Activated naive CD4-positive, alpha-beta T cell treated with anti-CD3 and anti-CD28 coated beads, Interleukin-2, amount 50 U/mL, for 72 hours (primary cell): ENCODE results near the gene CEP70. TPM values are rescaled to one million over a fixed set of nuclear protein-coding genes. Genes with fewer than 3 reads are reported as not detected.
"Not testable (repeated sequence)": the region's sequence is repeated elsewhere in the genome, so short reads cannot be mapped to it uniquely, and the experiment has no call there.

ENCODE experiments used
- ATAC-seq, 2 donors: fragments of 150-1000 bp; cut with Tn5 transposase; 2 replicates each; pipeline ENCODE4 v1.10.0; 2021; ENCODE audit warnings: mild to moderate bottlenecking in 2 of 2, moderate library complexity in 2 of 2
- DNase-seq, 2 donors: peaks; one replicate each; pipeline ENCODE4 v3.0.0; 2021 to 2022; ENCODE audit warnings: low spot score in 2 of 2
- H3K27ac Mint-ChIP-seq, 2 donors: one replicate each; pipeline ENCODE4 v1.8.0; 2022; ENCODE audit warnings: mild to moderate bottlenecking in 2 of 2, mixed read lengths in 2 of 2
- H3K36me3 Mint-ChIP-seq, 2 donors: one replicate each; pipeline ENCODE4 v1.8.0; 2022; ENCODE audit warnings: mixed read lengths in 2 of 2
- H3K9me3 Mint-ChIP-seq, 2 donors: one replicate each; pipeline ENCODE4 v1.8.0; 2022; ENCODE audit warnings: mixed read lengths in 2 of 2
- total RNA-seq, 2 donors: library from RNA; stranded (reverse); gene quantifications; one replicate each; pipeline ENCODE4 v1.2.3, GENCODE V29; 2022

Gene CEP70
- 10 to 100 TPM; 13.4 to 41.6 TPM for total RNA-seq

GRCh38 chr3:138594150-138594934, at the start of gene CEP70:
CEP70 (minus strand) TSS chr3:138594260; CDS start chr3:138572927, 21,333 bp downstream.
- peak within 1 kb of the TSS; percentile 93 to 94 for H3K27ac Mint-ChIP-seq
- H3K36me3 Mint-ChIP-seq: no peaks in the 10 kb centered on the region
- ATAC-seq (peak; percentile 92 to 94), DNase-seq (peak; percentile 85 to 93)
- peaks cover 0 to 3% of the 10 kb centered on the region in 2 donors for H3K9me3 Mint-ChIP-seq

DNA sequence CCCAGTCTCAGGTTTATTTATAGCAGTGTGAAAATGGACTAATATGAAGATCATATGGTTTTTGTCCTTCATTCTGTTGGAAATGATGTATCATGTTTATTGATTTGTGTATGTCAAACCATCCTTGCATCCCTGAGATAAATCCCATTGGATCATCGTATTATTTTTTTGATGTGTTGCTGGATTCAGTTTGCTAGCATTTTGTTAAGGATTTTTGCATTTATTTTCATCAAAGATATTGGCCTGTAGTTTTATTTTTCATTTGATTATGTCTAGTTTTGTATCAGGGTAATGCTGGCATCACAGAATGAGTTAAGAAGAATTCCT, 48.8 kb upstream of the CEP70 start:
- peaks cover 33 to 34% of the 10 kb centered on the region in 2 donors for H3K9me3 Mint-ChIP-seq
- peaks cover 23% of the 10 kb centered on the region in 2 donors for H3K36me3 Mint-ChIP-seq
- no peak overlapping the region for H3K27ac Mint-ChIP-seq
- DNase-seq (no peak), ATAC-seq (no peak)

GRCh38 chr3:138642226-138642926, 48.3 kb upstream of the CEP70 start:
- DNase-seq (no peak), ATAC-seq (no peak)
- H3K36me3 Mint-ChIP-seq: peaks cover 23% of the 10 kb centered on the region in 2 donors
- peaks cover 34% of the 10 kb centered on the region in 2 donors for H3K9me3 Mint-ChIP-seq
- H3K27ac Mint-ChIP-seq: no peak overlapping the region

- DNase-seq (no peak), ATAC-seq (no peak)
- Mint-ChIP-seq H3K27ac (no peak overlapping the region), H3K36me3 (peaks cover 15 to 17% of the 10 kb centered on the region in 2 donors), H3K9me3 (peaks cover 24 to 26% of the 10 kb centered on the region in 2 donors)
Observed at GRCh38 chr3:138640537-138640936, 46.5 kb upstream of the CEP70 start.

GRCh38 chr3:138638641-138639040, 44.6 kb upstream of the CEP70 start:
- ATAC-seq (no peak), DNase-seq (no peak)
- H3K27ac Mint-ChIP-seq: no peak overlapping the region

DNA sequence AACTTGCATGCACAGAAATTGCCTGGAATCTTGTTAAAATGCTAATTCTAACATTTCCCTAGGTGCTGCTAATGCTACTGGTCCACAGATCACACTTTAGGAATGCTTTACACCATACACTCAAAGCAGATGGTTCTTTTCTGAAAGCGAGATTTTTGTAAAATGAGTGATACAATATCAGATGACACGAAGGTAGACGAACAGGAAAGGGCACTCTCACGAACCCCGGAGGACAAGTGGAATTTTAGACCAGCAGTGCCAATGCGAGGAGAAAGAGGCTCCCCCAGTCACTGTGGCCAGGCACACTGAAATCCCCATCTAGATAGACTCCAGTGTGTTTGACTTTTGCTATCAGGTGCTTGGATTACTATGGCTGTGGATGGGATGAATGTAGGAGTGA, 35.5 kb upstream of the CEP70 start:
- DNase-seq (no peak), ATAC-seq (no peak)
- Mint-ChIP-seq H3K9me3 (no peaks in the 10 kb centered on the region), H3K36me3 (no peaks in the 10 kb centered on the region), H3K27ac (no peak overlapping the region)

More at GRCh38 chr3:138638641-138639040, 44.6 kb upstream of the CEP70 start:
- Mint-ChIP-seq H3K36me3 (peaks cover 10 to 15% of the 10 kb centered on the region in 2 donors), H3K9me3 (peaks cover 13 to 20% of the 10 kb centered on the region in 2 donors)

DNA sequence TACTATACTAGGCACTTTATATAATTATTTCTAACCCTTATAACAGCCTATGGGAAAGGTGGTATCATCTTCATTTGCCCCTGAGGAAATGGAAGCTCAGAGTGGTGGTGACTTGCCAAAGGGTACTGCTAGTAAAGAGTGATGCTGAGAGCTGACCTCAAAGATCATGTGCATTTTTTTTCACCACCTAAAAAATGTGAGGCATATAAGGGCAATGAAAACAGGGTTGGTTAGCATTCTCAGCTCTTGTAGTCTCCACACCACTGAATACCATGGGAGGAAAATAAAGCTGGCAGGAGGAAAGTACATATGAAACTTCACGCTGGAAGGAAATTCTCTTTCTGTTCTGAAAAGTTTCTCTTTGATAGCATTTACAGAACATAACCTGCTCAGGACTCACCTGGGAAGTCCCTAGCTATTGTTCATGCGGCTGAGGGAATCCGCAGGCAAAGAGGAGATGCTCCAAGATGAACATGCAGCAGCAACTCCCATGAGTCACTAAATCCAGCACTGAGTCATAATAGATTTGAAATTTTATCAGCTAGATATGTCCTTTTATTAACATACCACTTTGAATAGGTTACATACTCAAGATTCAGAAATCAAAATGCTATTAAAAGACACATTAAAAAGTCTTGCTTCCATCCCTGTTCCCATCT, 31.8 kb upstream of the CEP70 start:
- DNase-seq (no peak), ATAC-seq (peak in 1 of 2 donors; percentile 50)
- no peak overlapping the region for H3K27ac Mint-ChIP-seq
- H3K9me3 Mint-ChIP-seq: no peaks in the 10 kb centered on the region
- H3K36me3 Mint-ChIP-seq: no peaks in the 10 kb centered on the region

- DNase-seq (no peak), ATAC-seq (no peak)
- no peaks in the 10 kb centered on the region for H3K36me3 Mint-ChIP-seq
- no peaks in the 10 kb centered on the region for H3K9me3 Mint-ChIP-seq
- no peak overlapping the region for H3K27ac Mint-ChIP-seq
Observed at GRCh38 chr3:138624518-138624917, 30.5 kb upstream of the CEP70 start.

- no peak for DNase-seq
- Mint-ChIP-seq H3K9me3 (no peaks in the 10 kb centered on the region), H3K27ac (no peak overlapping the region), H3K36me3 (no peaks in the 10 kb centered on the region)
- no peak for ATAC-seq
Observed at GRCh38 chr3:138620431-138620830, 26.4 kb upstream of the CEP70 start.

- Mint-ChIP-seq H3K36me3 (no peaks in the 10 kb centered on the region), H3K9me3 (no peaks in the 10 kb centered on the region), H3K27ac (no peak overlapping the region)
- DNase-seq (no peak), ATAC-seq (no peak)
Observed at GRCh38 chr3:138615462-138615861, 21.4 kb upstream of the CEP70 start.

DNA sequence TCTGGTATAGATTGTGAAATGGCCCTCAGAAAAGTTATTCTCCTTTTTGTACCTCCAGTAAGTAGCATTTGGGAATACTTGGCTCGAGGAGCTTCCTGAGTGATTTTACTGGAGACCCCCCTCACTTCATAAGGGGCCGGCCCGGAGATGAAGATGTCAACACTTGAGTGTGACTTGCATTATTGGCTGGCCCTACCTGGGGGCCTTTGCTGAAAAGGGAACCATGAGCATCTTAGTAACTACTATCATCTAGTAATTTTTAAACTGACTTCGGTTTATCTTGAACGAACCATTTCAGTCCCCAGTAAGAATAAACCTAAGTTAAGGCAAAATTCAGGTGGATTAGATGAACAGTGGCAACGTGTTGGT, 15.8 kb upstream of the CEP70 start:
- DNase-seq: no peak
- Mint-ChIP-seq H3K9me3 (no peaks in the 10 kb centered on the region), H3K27ac (peak overlapping the region; percentile 80 to 85), H3K36me3 (peaks cover 0 to 5% of the 10 kb centered on the region in 2 donors)
- no peak for ATAC-seq

DNA sequence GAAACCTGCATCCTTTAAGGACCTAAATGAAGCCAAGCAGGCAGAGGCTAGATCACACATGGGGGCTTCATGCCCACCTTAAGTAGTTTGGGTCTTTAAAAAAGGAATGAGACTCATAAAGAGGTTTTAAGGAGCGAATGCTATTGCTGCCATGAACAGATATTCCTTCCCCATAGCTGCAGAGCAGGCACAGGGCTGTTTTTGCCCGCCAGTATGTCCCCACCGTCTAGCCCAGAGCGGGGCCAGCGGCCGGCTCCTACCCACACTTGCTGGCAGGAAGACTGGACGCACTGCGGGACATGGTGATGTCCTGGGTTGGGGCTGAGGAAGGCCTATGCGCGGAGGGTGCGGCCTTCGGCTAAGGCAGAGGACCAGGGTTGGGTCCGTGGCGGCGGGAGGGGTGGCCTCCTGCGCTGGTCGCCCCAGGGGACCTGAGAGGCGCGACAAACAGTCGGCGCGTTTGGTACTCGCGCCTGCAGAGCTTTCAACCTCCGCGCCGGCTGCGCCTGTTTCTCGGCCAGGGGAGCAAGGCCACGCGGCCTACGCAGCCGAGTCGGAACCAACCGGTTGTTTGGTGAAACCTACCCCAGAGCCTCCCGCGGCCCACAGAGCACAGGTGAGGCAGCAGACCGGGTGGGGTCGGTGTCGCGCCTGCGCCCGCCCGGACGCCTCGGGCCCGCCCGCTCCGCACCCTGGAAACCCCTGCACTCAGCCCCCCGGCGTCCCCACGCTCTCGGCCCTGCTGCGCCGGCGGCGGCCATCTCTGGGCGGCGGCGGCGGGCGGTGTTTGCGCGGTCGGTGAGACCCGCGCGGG, 14.5 kb upstream of the CEP70 start, which contains the start of gene FAIM:
TSS of gene FAIM (plus strand) at position 450 of the 814 bp plus-strand sequence. CDS start 10,956 bp downstream, outside the sequence.
- ATAC-seq (peak; percentile 81 to 83), DNase-seq (peak; percentile 60 to 71)
- H3K36me3 Mint-ChIP-seq: peaks cover 5 to 8% of the 10 kb centered on the region in 2 donors
- peak within 1 kb of the TSS; percentile 80 to 85 for H3K27ac Mint-ChIP-seq
- peaks cover 0 to 8% of the 10 kb centered on the region in 2 donors for H3K9me3 Mint-ChIP-seq

GRCh38 chr3:138604106-138604595, 10.1 kb upstream of the CEP70 start:
- Mint-ChIP-seq H3K36me3 (peaks cover 0 to 23% of the 10 kb centered on the region in 2 donors), H3K9me3 (peaks cover 0 to 14% of the 10 kb centered on the region in 2 donors)
- not testable (repeated sequence) for H3K27ac Mint-ChIP-seq, ATAC-seq, DNase-seq

DNA sequence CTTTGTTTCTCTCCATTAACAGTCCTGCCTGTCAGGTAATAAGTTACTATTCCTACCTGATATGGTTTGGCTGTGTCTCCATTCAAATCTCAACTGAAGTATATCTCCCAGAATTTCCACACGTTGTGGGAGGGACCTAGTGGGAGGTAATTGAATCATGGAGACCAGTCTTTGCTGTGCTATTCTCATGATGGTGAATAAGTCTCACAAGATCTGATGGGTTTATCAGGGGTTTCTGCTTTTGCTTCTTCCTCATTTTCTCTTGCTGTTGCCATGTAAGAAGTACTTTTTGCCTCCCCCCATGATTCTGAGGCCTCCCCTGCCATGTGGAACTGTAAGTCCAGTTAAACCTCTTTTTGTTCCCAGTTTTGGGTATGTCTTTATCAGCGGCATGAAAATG, 7.6 kb upstream of the CEP70 start:
- H3K27ac Mint-ChIP-seq, DNase-seq, ATAC-seq: not testable (repeated sequence)
- H3K36me3 Mint-ChIP-seq: peaks cover 0 to 23% of the 10 kb centered on the region in 2 donors
- H3K9me3 Mint-ChIP-seq: peaks cover 0 to 17% of the 10 kb centered on the region in 2 donors

DNA sequence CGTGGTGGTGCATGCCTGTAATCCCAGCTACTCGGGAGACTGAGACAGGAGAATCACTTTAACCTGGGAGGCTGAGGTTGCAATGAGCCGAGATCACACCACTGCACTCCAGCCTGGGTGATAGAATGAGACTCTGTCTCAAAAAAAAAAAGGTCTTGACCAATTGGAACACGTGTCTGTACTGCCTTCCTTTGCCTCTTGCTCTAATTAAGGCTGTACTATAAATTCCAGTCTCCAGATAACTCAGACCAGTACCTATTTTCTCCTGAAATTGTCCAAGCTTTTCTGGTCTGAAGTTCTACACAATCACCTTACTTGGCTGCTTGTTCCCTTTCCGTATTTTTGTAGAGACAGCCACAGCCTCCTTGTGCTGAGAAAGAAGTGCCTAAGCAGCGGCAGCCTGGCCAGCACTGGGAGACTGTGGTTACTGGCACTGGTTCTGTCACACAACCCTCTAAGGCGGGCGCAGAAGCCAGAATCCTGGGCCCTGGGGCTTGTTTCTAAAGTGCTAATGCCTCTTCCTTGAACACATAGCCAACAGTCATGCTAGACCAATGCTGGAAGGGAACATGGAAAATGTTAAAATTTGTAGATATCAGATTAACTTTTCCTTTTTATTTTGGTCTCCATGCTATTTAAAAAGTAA, 6.2 kb upstream of the CEP70 start:
- DNase-seq: no peak
- H3K27ac Mint-ChIP-seq: no peak overlapping the region
- ATAC-seq: no peak
- peaks cover 0 to 23% of the 10 kb centered on the region in 2 donors for H3K36me3 Mint-ChIP-seq
- peaks cover 0 to 17% of the 10 kb centered on the region in 2 donors for H3K9me3 Mint-ChIP-seq

DNA sequence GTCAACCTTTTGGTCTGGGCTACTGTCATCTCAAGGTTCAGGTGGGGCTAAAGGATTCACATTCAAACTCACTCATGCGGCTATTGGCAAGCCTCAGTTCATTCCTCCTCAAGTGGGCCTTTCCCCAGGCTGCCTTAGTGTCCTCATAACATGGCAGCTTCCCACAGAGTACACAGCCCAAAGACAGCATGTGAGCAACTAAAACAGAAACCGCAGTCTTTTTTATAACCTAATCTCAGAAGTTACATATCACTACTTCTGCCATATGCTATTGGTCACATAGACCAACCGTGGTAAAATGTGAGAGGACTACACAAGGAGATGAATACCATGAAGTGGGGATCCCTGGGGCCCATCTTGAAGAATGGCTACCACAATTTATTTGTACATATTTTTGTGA, 4.5 kb upstream of the CEP70 start:
- Mint-ChIP-seq H3K27ac (no peak overlapping the region), H3K36me3 (peaks cover 0 to 15% of the 10 kb centered on the region in 2 donors), H3K9me3 (peaks cover 0 to 9% of the 10 kb centered on the region in 2 donors)
- DNase-seq (no peak), ATAC-seq (no peak)
